GM23338 (cell line): ENCODE data around the gene KCNJ18. TPM values are rescaled to one million over a fixed set of nuclear protein-coding genes. Genes with fewer than 3 reads are reported as not detected.

Experiments used
- ATAC-seq: fragments of 200-7000 bp; cut with Tn5 transposase; 3 replicates; pipeline ENCODE4 v1.9.1; 2020
- DNase-seq: peaks from one replicate; pipeline ENCODE4 v3.0.0-alpha.2; 2015; ENCODE audit warnings: low spot score
- H2AFZ ChIP-seq: fragments of 200-600 bp; sonication (generic); 2 replicates; pipeline ENCODE4 v1.8.0; 2016; ENCODE audit warnings: antibody characterized with exemption, mild to moderate bottlenecking, moderate library complexity
- H3F3A ChIP-seq: fragments of 200-600 bp; sonication (generic); replicated peaks from 2 replicates; pipeline ENCODE4 v1.8.0; 2017; ENCODE audit warnings: antibody characterized with exemption, mixed run types, low read depth
- H3K27ac ChIP-seq: fragments of 200-600 bp; sonication (generic); 2 replicates; pipeline ENCODE4 v1.6.1; 2016; ENCODE audit warnings: low read depth
- H3K27me3 ChIP-seq: fragments of 200-600 bp; sonication (generic); 2 replicates; pipeline ENCODE4 v1.8.0; 2016; ENCODE audit warnings: mild to moderate bottlenecking, mixed run types, moderate library complexity; ENCODE audit not compliant: insufficient read depth
- H3K36me3 ChIP-seq: fragments of 200-600 bp; sonication (generic); 2 replicates; pipeline ENCODE4 v1.8.0; 2016; ENCODE audit warnings: mild to moderate bottlenecking; ENCODE audit not compliant: insufficient read depth
- H3K4me1 ChIP-seq: fragments of 200-600 bp; sonication (generic); 2 replicates; pipeline ENCODE4 v1.8.0; 2016; ENCODE audit warnings: mild to moderate bottlenecking, moderate library complexity; ENCODE audit not compliant: insufficient read depth
- H3K4me2 ChIP-seq: fragments of 200-600 bp; sonication (generic); 2 replicates; pipeline ENCODE4 v1.7.1; 2017; ENCODE audit warnings: mixed run types
- H3K4me3 ChIP-seq: fragments of 200-600 bp; sonication (generic); 2 replicates; pipeline ENCODE4 v1.6.1; 2016; ENCODE audit warnings: mixed run types
- H3K79me2 ChIP-seq: fragments of 200-600 bp; sonication (generic); replicated peaks from 2 replicates; pipeline ENCODE4 v1.8.0; 2017; ENCODE audit warnings: mild to moderate bottlenecking; ENCODE audit not compliant: insufficient read depth
- H3K9me2 ChIP-seq: fragments of 200-600 bp; sonication (generic); 2 replicates; pipeline ENCODE4 v1.8.0; 2017; ENCODE audit not compliant: insufficient read depth
- H4K20me1 ChIP-seq: fragments of 200-600 bp; sonication (generic); replicated peaks from 2 replicates; pipeline ENCODE4 v1.8.0; 2017; ENCODE audit warnings: mild to moderate bottlenecking; ENCODE audit not compliant: insufficient read depth
- H3K27ac Mint-ChIP-seq: 2 replicates; pipeline ENCODE4 v1.8.0; 2020; ENCODE audit warnings: inconsistent platforms, mild to moderate bottlenecking, moderate library complexity, mixed read lengths
- H3K27me3 Mint-ChIP-seq: 3 replicates; pipeline ENCODE4 v1.8.0; 2022; ENCODE audit warnings: low read depth, mild to moderate bottlenecking, moderate library complexity, mixed read lengths, inconsistent platforms; ENCODE audit not compliant: insufficient read depth, poor library complexity
- H3K36me3 Mint-ChIP-seq: 3 replicates; pipeline ENCODE4 v1.8.0; 2021; ENCODE audit warnings: low read depth, mild to moderate bottlenecking, inconsistent platforms, moderate library complexity, mixed read lengths
- H3K4me1 Mint-ChIP-seq: 3 replicates; pipeline ENCODE4 v1.8.0; 2020; ENCODE audit warnings: mild to moderate bottlenecking, inconsistent platforms, mixed read lengths
- H3K4me3 Mint-ChIP-seq: 3 replicates; pipeline ENCODE4 v1.8.0; 2021; ENCODE audit warnings: moderate library complexity, mild to moderate bottlenecking, inconsistent platforms, mixed read lengths
- H3K9me3 Mint-ChIP-seq: 3 replicates; pipeline ENCODE4 v1.8.0; 2020; ENCODE audit warnings: moderate library complexity, mild to moderate bottlenecking, inconsistent platforms, mixed read lengths
- EZH2phosphoT487 ChIP-seq: fragments of 200-600 bp; sonication (generic); IDR thresholded peaks from one replicate; pipeline ENCODE4 v1.8.1; 2018; ENCODE audit warnings: antibody characterized with exemption; ENCODE audit not compliant: unreplicated experiment
- JUNB ChIP-seq: IDR thresholded peaks from one replicate; pipeline ENCODE4 v1.6.1; 2016; ENCODE audit warnings: antibody characterized with exemption; ENCODE audit not compliant: unreplicated experiment
- NANOG ChIP-seq: IDR thresholded peaks from 2 replicates; pipeline ENCODE4 v1.6.1; 2016; ENCODE audit warnings: antibody characterized with exemption, borderline replicate concordance
- STAT1 ChIP-seq: IDR thresholded peaks from one replicate; pipeline ENCODE4 v1.6.1; 2016; ENCODE audit warnings: antibody characterized with exemption; ENCODE audit not compliant: unreplicated experiment
- ZNF114 ChIP-seq: fragments of 250-450 bp; sonication (Bioruptor Pico); IDR thresholded peaks from 2 replicates; pipeline ENCODE4 v1.5.0; 2020; ENCODE audit warnings: mild to moderate bottlenecking, moderate library complexity
- ZNF331 ChIP-seq: fragments of 250-450 bp; sonication (Bioruptor Pico); IDR thresholded peaks from 2 replicates; pipeline ENCODE4 v1.5.0; 2020; ENCODE audit warnings: low read depth, mild to moderate bottlenecking, moderate library complexity
- polyA plus RNA-seq: library from polyadenylated mRNA; unstranded; fragments of >200 nt; fragmentation: Nextera tagmentation; extraction: Ambion mirVana; gene quantifications from 2 replicates; pipeline ENCODE4 v1.2.1, GENCODE V29; 2016
- total RNA-seq: library from RNA; depleted of rRNA; stranded (reverse); fragments of >200 nt; shearing (Covaris generic); gene quantifications from 2 replicates; pipeline ENCODE4 v1.2.3, GENCODE V29; 2014
- TF ChIP-seq, protein P1 (sequence below): fragments of 250-450 bp; sonication (Bioruptor Pico); IDR thresholded peaks from 2 replicates; pipeline ENCODE4 v1.5.0; 2020; ENCODE audit warnings: mild to moderate bottlenecking, moderate library complexity
- TF ChIP-seq, protein P2 (sequence below): IDR thresholded peaks from 2 replicates; pipeline ENCODE4 v1.6.1; 2016; ENCODE audit warnings: antibody characterized with exemption
- TF ChIP-seq, protein P3 (sequence below), 2 experiments: fragments of 200-600 bp in 1 of 2; sonication (generic) in 1 of 2; conservative IDR thresholded peaks; 2 replicates each; pipeline versions ENCODE4 v1.5.1 to v1.6.1; 2016 to 2017; ENCODE audit warnings: antibody characterized with exemption in 2 of 2, low read depth in 2 of 2, mild to moderate bottlenecking in 2 of 2, moderate library complexity in 1 of 2

Gene KCNJ18
- total and polyA plus RNA-seq, 2 experiments from 2014 or later, result not detected

DNA sequence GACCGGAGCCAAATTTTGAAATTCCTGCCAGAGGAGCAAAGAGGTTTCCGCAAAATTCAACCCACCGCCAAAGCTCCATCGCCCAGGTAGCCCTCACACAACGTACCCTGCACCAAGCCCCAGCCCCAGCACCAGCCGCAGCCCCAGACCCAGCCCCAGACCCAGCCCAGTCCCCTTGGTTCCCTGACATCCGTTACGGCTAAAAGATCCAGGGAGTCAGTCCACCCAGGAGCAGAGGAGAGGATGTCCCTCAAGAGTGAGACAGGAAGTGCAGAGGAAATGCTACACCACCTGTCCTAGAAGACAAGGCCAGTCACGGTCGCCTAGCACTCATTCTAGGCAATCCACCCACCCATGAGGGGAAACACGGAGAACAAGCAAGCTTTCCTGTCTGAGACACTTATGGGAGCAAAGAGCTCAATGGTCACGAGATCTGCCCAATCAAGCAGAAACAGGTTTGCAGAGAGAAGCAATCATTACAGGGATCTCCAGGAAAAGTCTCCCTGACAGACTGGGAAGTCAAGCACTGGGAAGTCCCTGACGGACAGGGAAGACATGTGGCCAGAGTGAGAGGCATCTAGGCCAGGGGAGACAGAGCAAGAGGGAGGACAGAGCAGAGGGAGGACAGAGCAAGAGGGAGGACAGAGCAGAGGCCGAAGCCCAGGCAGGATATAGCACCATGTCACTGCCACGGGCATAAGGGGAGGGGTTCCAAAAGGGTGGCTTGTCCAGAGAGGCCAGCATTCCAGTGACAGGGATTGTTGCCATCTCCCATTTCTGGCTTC lies 15.0 kb upstream of the KCNJ18 start:
- H3K27ac Mint-ChIP-seq, result no peak overlapping the region
- ATAC-seq, result no peak
- H3K27me3 Mint-ChIP-seq, result peaks cover 26% of the 10 kb centered on the region
- H3K36me3 Mint-ChIP-seq, result peaks cover 63% of the 10 kb centered on the region
- Histone ChIP-seq H2AFZ (no peak overlapping the region), H3K9me2 (no peaks in the 10 kb centered on the region), H3K27me3 (no peaks in the 10 kb centered on the region), H3K4me1 (no peaks in the 10 kb centered on the region), H3K4me2 (no peak overlapping the region), H4K20me1 (no peaks in the 10 kb centered on the region), H3K79me2 (no peaks in the 10 kb centered on the region), H3F3A (no peaks in the 10 kb centered on the region), H3K36me3 (no peaks in the 10 kb centered on the region), H3K27ac (no peak overlapping the region), H3K4me3 (no peak overlapping the region)
- no peak overlapping the region for H3K4me3 Mint-ChIP-seq
- no peaks in the 10 kb centered on the region; the same call in 2 of the 3 replicates for H3K4me1 Mint-ChIP-seq
- DNase-seq, result no peak
- peaks cover 98% of the 10 kb centered on the region for H3K9me3 Mint-ChIP-seq
- no peak for TF ChIP-seq NANOG
- TF ChIP-seq, protein P1, sequence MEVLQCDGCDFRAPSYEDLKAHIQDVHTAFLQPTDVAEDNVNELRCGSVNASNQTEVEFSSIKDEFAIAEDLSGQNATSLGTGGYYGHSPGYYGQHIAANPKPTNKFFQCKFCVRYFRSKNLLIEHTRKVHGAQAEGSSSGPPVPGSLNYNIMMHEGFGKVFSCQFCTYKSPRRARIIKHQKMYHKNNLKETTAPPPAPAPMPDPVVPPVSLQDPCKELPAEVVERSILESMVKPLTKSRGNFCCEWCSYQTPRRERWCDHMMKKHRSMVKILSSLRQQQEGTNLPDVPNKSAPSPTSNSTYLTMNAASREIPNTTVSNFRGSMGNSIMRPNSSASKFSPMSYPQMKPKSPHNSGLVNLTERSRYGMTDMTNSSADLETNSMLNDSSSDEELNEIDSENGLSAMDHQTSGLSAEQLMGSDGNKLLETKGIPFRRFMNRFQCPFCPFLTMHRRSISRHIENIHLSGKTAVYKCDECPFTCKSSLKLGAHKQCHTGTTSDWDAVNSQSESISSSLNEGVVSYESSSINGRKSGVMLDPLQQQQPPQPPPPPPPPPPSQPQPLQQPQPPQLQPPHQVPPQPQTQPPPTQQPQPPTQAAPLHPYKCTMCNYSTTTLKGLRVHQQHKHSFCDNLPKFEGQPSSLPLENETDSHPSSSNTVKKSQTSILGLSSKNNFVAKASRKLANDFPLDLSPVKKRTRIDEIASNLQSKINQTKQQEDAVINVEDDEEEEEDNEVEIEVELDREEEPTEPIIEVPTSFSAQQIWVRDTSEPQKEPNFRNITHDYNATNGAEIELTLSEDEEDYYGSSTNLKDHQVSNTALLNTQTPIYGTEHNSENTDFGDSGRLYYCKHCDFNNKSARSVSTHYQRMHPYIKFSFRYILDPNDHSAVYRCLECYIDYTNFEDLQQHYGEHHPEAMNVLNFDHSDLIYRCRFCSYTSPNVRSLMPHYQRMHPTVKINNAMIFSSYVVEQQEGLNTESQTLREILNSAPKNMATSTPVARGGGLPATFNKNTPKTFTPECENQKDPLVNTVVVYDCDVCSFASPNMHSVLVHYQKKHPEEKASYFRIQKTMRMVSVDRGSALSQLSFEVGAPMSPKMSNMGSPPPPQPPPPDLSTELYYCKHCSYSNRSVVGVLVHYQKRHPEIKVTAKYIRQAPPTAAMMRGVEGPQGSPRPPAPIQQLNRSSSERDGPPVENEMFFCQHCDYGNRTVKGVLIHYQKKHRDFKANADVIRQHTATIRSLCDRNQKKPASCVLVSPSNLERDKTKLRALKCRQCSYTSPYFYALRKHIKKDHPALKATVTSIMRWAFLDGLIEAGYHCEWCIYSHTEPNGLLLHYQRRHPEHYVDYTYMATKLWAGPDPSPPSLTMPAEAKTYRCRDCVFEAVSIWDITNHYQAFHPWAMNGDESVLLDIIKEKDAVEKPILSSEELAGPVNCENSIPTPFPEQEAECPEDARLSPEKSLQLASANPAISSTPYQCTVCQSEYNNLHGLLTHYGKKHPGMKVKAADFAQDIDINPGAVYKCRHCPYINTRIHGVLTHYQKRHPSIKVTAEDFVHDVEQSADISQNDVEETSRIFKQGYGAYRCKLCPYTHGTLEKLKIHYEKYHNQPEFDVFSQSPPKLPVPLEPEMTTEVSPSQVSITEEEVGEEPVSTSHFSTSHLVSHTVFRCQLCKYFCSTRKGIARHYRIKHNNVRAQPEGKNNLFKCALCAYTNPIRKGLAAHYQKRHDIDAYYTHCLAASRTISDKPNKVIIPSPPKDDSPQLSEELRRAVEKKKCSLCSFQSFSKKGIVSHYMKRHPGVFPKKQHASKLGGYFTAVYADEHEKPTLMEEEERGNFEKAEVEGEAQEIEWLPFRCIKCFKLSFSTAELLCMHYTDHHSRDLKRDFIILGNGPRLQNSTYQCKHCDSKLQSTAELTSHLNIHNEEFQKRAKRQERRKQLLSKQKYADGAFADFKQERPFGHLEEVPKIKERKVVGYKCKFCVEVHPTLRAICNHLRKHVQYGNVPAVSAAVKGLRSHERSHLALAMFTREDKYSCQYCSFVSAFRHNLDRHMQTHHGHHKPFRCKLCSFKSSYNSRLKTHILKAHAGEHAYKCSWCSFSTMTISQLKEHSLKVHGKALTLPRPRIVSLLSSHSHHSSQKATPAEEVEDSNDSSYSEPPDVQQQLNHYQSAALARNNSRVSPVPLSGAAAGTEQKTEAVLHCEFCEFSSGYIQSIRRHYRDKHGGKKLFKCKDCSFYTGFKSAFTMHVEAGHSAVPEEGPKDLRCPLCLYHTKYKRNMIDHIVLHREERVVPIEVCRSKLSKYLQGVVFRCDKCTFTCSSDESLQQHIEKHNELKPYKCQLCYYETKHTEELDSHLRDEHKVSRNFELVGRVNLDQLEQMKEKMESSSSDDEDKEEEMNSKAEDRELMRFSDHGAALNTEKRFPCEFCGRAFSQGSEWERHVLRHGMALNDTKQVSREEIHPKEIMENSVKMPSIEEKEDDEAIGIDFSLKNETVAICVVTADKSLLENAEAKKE (CRISPR knock-in tag), result no peak
- no peak for TF ChIP-seq EZH2phosphoT487
- no peak for TF ChIP-seq STAT1
- no peak for TF ChIP-seq JUNB

DNA sequence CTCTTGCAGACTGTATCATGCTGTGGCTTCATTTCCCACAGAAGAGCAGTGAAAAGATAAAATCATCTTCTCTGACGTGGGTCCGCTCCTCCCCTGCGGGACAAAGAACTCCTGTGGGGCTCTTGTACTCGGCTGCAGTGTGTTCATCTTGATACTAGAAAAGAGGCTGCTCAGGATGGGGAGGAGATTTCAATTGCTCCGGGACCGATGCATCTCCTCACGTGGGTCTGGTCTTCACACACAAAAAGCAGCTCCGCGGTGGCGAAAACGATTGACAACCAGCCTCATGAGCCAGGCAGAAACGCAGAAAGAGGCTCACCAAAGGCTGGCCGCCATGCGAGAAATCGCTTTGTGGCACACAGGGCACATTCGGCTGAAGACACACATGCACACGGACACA lies 14.4 kb upstream of the KCNJ18 start:
- H3K4me2 ChIP-seq, result no peak overlapping the region
- Mint-ChIP-seq H3K4me3 (no peak overlapping the region), H3K27me3 (peaks cover 26% of the 10 kb centered on the region), H3K27ac (no peak overlapping the region), H3K36me3 (peaks cover 68% of the 10 kb centered on the region), H3K4me1 (no peaks in the 10 kb centered on the region; the same call in 2 of the 3 replicates), H3K9me3 (peaks cover 98% of the 10 kb centered on the region)
- H3K79me2 ChIP-seq, result no peaks in the 10 kb centered on the region
- no peaks in the 10 kb centered on the region for H3K36me3 ChIP-seq
- ATAC-seq (no peak), DNase-seq (no peak)
- H3K4me3 ChIP-seq, result no peak overlapping the region
- no peaks in the 10 kb centered on the region for H3K27me3 ChIP-seq
- no peaks in the 10 kb centered on the region for H4K20me1 ChIP-seq
- no peaks in the 10 kb centered on the region for H3F3A ChIP-seq
- no peaks in the 10 kb centered on the region for H3K9me2 ChIP-seq
- no peaks in the 10 kb centered on the region for H3K4me1 ChIP-seq
- H3K27ac ChIP-seq, result no peak overlapping the region
- H2AFZ ChIP-seq, result no peak overlapping the region
- no peak for TF ChIP-seq ZNF331 (CRISPR knock-in tag)
- TF ChIP-seq ZNF114, result no peak
- no peak for TF ChIP-seq STAT1
- TF ChIP-seq JUNB, result no peak
- TF ChIP-seq, protein P2, sequence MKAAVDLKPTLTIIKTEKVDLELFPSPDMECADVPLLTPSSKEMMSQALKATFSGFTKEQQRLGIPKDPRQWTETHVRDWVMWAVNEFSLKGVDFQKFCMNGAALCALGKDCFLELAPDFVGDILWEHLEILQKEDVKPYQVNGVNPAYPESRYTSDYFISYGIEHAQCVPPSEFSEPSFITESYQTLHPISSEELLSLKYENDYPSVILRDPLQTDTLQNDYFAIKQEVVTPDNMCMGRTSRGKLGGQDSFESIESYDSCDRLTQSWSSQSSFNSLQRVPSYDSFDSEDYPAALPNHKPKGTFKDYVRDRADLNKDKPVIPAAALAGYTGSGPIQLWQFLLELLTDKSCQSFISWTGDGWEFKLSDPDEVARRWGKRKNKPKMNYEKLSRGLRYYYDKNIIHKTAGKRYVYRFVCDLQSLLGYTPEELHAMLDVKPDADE, result no peak
- TF ChIP-seq, protein P3, sequence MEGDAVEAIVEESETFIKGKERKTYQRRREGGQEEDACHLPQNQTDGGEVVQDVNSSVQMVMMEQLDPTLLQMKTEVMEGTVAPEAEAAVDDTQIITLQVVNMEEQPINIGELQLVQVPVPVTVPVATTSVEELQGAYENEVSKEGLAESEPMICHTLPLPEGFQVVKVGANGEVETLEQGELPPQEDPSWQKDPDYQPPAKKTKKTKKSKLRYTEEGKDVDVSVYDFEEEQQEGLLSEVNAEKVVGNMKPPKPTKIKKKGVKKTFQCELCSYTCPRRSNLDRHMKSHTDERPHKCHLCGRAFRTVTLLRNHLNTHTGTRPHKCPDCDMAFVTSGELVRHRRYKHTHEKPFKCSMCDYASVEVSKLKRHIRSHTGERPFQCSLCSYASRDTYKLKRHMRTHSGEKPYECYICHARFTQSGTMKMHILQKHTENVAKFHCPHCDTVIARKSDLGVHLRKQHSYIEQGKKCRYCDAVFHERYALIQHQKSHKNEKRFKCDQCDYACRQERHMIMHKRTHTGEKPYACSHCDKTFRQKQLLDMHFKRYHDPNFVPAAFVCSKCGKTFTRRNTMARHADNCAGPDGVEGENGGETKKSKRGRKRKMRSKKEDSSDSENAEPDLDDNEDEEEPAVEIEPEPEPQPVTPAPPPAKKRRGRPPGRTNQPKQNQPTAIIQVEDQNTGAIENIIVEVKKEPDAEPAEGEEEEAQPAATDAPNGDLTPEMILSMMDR (conservative IDR thresholded peaks at IDR 0.05; ENCODE audit: low read depth in 2 of 2), result no peak
- no peak for TF ChIP-seq EZH2phosphoT487
